ENCODE results near the gene LGALSL.

GRCh38 chr2:64454386-64455332 is 697 bp downstream of the LGALSL start:
- TF ChIP-seq, protein P1, sequence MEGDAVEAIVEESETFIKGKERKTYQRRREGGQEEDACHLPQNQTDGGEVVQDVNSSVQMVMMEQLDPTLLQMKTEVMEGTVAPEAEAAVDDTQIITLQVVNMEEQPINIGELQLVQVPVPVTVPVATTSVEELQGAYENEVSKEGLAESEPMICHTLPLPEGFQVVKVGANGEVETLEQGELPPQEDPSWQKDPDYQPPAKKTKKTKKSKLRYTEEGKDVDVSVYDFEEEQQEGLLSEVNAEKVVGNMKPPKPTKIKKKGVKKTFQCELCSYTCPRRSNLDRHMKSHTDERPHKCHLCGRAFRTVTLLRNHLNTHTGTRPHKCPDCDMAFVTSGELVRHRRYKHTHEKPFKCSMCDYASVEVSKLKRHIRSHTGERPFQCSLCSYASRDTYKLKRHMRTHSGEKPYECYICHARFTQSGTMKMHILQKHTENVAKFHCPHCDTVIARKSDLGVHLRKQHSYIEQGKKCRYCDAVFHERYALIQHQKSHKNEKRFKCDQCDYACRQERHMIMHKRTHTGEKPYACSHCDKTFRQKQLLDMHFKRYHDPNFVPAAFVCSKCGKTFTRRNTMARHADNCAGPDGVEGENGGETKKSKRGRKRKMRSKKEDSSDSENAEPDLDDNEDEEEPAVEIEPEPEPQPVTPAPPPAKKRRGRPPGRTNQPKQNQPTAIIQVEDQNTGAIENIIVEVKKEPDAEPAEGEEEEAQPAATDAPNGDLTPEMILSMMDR (IDR thresholded peaks at IDR 0.05): no peak
- no peak for TF ChIP-seq POLR2A (IDR thresholded peaks at IDR 0.05)
